Stimulated activated naive CD4-positive, alpha-beta T cell treated with Interleukin-2 at 50 U/mL for 16 hours (primary cell): ENCODE data around the gene CX3CL1.

Experiments used
- DNase-seq: peaks from one replicate; lab custom pipeline; 2025; lab: John Stamatoyannopoulos, UW

The CX3CL1 gene

GRCh38 chr16:57405097-57405496 is 32.8 kb downstream of the CX3CL1 start:
- DNase-seq = no peak

DNA sequence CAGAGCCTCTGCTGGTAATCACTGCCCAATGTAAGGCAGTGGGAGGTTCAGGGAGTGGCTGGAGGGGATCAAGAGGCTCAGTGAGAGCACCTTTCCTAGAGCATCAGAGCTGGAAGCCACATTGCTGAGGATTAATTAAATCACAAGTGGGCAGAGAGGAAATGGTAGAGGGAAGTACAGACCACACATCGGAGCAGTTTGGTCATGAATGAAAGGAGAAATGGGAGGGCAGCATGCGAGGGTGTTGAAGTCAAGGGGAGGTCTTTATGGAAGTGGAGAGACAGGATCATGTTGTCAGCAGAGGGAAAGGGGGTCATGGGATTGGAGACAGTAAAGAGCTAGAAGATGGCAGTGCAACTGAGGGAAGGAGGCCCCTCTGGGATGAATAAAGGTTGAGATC is 34.6 kb downstream of the CX3CL1 start:
- no peak for DNase-seq

DNA sequence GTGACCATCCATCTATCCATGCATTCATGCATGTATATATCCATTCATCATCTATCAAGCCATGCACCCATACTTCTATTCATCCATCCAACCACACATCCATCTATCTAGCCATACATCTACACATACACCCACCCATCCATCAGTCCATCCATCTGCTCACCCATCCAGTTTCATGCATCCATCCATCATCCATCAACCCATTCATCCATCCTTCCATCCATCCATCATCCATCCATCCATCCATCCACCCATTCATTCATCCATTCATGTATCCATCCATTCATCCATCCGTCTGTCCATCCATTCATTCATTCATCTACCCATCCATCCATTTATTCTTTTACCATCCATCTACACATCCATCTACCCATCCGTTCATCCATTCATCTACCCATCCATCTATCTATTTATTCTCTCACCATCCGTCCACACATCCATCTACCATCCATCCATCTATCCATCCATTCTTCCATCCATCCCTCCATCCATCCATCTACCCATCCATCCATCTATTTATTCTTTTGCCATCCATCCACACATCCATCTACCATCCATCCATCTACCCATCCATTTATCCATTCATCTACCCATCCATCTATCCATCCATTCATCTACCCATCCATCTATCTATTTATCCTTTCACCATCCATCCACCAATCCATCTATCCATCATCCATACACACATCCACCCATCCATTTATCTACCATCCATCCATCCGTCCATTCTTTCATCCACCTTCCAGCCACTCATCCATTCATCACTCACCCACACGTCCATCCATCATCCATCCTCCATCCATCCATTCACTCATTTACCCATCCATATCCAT is 35.4 kb downstream of the CX3CL1 start:
- DNase-seq = no peak

- DNase-seq = no peak
These were observed 36.8 kb downstream of the CX3CL1 start for GRCh38 chr16:57409065-57409464.

GRCh38 chr16:57409870-57410587 is 37.7 kb downstream of the CX3CL1 start:
- no peak for DNase-seq

GRCh38 chr16:57411362-57411976 is 39.2 kb downstream of the CX3CL1 start:
- no peak for DNase-seq

DNA sequence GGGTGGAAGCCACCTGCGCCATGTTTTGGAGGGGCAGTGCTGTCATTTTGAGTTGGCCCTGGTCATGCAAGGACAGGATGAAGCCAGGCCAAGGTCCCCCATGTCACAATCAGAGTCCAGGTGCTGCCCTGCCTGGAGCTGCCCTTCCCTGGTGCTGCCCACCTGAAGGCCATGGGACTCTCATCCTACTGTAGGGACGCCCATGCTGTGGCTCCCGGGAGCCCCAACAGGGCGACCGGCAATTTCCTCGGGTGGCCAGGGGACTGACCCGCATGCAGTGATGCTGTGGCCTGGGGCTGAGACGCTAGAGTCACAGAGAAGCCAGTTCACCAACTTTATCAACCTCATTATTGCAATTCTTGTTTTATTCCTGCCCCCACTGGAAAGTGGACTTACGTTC is 40.3 kb downstream of the CX3CL1 start:
- DNase-seq = no peak

DNA sequence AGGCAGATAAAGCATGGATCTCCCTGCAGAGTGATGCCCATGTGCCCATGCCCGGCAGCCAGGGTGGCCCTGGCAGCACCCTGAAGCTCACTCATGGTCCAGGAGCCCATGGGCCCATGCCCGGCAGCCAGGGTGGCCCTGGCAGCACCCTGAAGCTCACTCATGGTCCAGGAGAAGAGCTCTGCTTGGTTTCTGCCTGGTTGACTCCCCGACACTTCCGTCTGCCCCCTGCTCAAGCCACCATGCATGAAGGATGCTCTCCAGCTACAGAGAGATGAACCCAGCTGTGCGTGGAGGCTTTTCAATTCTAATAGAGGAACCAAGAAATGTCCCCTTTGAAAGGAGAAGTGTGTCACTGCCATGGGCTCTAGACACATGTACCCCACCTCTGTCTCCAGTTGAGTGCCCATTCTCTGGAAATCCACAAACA is 41.0 kb downstream of the CX3CL1 start:
- no peak for DNase-seq

- DNase-seq = no peak
These were observed 41.4 kb downstream of the CX3CL1 start for GRCh38 chr16:57413733-57414132.

- no peak for DNase-seq
These were observed 43.8 kb downstream of the CX3CL1 start for GRCh38 chr16:57416084-57416483.

DNA sequence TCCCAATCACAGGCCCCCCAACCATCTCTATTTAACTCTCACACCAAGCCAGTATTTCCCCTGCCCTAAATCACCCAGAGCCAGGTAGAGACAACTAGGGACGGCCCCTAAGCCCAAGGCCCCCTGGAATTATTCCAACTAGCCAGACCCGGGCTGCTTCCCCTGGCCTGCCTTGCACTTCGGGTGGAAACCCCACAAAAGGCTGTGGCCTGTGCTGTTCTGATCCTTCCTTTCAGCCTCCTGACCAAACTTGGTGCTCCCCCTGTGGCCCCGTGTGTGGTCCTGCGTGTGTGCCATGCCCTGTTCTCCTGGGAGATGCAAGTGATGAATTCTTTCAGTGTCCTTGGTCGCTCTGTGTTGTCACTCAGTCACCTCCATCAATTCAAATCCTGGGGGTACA is 47.2 kb downstream of the CX3CL1 start:
- no peak for DNase-seq

GRCh38 chr16:57422026-57422944 is 50.0 kb downstream of the CX3CL1 start:
- no peak for DNase-seq

DNA sequence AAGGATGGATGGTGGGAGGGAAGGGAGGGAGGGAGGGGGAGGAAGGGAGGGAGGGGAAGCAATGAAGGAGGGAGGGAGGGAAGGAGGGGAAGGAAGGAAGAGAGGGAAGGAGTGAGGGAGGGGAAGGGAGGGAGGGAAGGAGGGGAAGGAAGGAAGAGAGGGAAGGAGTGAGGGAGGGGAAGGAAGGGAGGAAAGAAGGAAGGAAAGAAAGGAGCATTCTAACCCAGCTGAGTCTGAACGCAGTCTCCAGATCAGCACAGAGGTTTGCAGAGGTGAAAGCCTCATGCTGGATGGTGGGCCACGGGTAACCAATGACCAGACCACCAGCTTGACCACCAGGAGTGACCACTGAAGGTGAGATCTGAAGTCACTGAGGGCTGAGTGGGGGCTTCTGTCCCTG is 50.9 kb downstream of the CX3CL1 start:
- no peak for DNase-seq

- no peak for DNase-seq
These were observed 52.3 kb downstream of the CX3CL1 start for GRCh38 chr16:57424583-57424982.

- DNase-seq = no peak
These were observed 54.1 kb downstream of the CX3CL1 start for GRCh38 chr16:57426356-57426755.

GRCh38 chr16:57427307-57427706 is 55.0 kb downstream of the CX3CL1 start:
- DNase-seq = no peak

- DNase-seq = no peak
These were observed 55.5 kb downstream of the CX3CL1 start for GRCh38 chr16:57427824-57428223.

DNA sequence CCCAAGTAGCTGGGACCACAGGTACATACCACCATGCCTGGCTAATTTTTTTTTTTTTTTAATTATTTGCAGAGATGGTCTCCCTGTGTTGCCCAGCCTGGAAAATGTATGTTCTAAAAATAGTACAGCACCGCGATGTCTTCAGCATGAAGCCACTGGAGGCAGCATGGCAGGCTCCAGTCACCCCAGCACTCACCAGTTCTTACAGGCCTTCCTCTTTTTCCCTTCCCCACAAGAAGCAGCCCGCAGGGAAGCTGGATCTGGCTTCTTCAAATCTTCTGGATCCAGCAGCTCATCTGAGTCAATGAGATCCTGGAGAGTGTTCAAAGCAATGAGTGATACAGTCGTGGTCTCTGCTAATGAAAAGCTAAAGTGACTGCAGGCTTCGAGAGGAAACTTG is 58.7 kb downstream of the CX3CL1 start:
- DNase-seq = no peak

DNA sequence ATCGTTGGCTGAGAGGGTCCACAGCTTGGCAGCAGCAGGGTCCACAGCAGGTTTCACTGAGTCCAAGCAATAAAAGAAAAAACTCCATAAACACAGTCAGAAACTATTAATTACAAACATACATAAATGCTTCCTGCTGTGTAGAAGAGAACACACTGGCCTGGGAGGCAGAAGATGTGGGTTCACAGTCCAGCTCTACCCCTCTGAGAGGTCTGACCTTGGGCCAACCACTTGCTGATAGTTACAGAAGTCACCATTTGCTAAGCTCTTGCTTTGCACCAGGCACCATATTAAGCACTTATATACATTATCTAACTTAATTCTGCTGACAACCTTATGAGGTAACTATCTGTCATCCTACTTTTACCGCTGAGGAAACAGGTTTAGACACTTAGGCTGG is 60.2 kb downstream of the CX3CL1 start:
- no peak for DNase-seq

DNA sequence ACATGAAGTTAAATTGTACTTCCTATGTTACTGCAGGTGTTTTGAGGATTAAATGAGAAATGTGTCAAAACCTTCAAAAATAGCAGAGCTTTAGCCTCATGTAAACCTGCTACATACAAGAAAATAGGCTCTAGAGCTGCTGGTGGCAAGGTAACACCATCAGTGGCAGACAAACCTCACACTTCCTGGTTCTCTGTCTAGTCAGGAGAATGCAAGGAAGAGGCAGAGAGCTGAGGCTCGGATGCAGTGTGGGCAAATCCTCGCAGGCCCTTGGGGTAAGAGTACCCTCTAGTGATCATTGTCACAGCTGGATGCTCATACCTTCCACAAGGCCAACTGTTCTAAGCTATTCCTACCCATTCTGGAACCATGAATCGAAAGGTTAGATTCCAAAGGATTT is 60.7 kb downstream of the CX3CL1 start:
- no peak for DNase-seq

DNA sequence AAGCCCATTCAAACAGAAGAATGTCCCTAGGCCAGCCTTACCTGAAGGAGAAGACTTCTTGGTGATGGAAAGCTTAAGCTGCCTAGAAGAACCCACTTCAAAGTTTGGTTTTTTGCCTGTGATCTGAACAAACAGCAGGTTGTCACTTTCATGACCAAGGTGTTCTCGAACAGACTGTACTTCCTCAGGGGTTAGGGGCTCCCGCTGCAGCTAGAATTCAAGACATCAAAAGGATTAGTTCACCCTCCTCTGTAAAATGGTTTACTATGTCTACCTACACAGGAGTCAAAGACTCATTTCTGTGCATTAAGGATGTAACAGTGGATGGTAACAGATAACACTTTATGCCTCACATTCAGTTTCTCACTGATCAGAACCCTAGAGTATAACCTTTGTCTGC is 61.7 kb downstream of the CX3CL1 start:
- DNase-seq = no peak
